ENCODE data around the gene SPOCD1.

Gene SPOCD1

GRCh38 chr1:31750858-31751510 lies 64.8 kb downstream of the SPOCD1 start:
- Histone ChIP-seq H3K4me3 (no peak overlapping the region), H3K27ac (no peak overlapping the region)

DNA sequence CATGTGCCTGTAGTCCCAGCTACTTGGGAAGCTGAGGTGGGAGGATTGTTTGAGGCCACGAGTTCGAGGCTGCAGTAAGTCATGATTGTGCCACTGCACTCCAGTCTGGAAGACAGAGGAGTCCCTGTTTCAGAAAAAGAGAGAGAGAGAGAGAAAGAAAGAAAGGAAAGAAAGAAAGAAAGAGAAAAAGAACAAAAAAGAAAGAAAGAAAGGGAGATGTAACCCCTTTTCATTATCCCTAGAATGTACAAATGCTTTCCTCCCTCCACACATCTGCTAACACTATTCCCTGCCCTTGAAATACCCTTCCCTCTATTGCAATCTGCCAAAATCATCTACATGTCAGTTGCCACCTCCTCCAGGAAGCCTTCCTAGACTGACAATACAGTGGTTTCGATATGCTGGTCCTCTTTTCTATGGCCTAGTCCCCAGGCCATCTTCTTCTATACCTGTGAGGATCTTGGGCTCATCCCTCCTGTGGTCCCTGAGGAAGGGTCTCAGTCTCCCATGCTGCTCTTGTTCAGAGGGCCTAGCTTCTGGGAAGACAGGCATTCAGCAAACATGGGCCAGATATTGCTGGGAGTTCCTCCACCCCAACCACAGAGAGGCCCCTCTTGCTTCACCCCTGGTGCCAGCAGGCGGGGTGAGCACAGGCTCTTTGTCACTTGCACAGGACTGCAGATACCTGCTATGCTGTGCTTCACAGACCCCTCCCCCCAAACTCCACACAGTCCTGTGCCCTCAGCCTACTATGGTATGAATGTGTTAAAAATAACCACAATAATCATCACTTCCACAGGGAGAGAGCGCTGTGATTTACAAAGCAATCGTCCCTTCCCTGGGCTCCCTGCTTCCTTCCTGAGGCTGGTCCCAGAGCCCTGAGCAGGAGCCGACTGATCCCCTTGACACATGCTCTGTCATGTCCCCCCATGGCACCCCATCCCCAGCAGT lies 65.8 kb downstream of the SPOCD1 start:
- no peak overlapping the region for H3K4me3 ChIP-seq
- no peak overlapping the region for H3K27ac ChIP-seq

GRCh38 chr1:31748365-31748764 lies 67.5 kb downstream of the SPOCD1 start:
- H3K4me3 ChIP-seq = no peak overlapping the region
- H3K27ac ChIP-seq = no peak overlapping the region

DNA sequence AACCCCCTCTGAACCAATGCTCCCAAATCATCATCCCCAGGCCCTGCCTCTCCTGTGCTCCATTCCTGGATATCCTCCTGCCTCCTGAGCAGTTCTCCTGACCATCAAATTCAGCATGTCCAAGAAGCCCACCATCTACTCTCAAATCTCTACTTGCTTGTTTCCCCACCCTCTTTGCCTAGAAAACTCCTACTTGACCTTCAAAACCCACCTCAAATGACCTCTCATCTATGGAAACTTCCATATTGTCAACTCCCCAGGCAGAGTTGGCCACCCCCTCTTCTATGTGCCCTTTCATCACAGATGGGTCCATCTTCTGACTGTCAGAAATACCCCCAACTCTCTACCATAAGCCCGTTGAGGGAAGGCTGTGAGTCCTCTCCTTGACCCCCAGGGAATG lies 68.5 kb downstream of the SPOCD1 start:
- no peak overlapping the region for H3K27ac ChIP-seq

GRCh38 chr1:31746687-31747086 lies 69.1 kb downstream of the SPOCD1 start:
- H3K27ac ChIP-seq = no peak overlapping the region
- H3K4me3 ChIP-seq = no peak overlapping the region

More for the DNA sequence above, 68.5 kb downstream of the SPOCD1 start:
- H3K4me3 ChIP-seq = no peak overlapping the region

GRCh38 chr1:31745946-31746670 lies 69.7 kb downstream of the SPOCD1 start:
- H3K27ac ChIP-seq = no peak overlapping the region
- no peak overlapping the region for H3K4me3 ChIP-seq

DNA sequence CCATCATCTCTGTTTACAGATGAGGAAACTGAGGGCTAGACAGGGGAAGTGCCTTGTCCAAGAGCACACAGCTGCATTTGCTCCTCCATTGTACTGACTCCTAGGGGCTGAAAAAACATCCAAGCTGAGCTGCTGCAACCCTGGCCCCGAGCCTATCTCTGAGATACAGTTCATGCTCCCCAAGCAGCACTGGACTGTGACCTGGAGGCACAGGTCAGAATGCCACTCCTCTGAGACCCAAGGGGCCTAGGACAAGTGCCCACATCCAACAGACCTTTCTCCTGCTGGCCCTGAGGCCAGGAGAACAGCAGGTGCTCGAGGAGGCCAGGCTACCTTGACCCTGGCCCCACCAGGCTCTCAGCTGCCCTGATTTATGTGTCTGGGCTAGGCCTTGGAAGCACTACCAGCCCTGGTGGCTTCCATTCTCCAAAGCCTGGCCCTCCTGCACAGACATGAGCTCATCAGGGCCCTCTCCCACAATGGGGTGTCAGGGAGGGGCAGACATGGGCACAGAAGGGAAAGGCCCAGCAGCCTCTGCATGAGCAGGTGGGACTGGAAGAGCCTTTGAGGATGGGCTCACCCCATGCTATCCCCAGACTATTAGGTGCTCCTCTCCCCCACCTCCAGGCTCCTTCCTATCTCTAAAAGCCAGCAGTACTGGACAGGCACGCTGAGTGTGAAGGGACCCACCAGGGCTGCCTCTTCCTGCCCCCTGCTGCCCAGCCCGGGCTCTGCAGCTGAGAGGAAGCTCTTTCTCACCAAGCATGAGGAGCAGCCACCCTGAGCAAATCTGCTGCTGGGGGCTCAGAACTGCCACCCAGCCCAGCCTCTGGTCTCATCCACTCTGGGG lies 70.5 kb downstream of the SPOCD1 start:
- no peak overlapping the region for H3K27ac ChIP-seq

GRCh38 chr1:31744165-31744888 lies 71.5 kb downstream of the SPOCD1 start:
- H3K27ac ChIP-seq = no peak overlapping the region
- H3K4me3 ChIP-seq = no peak overlapping the region

More for the DNA sequence above, 70.5 kb downstream of the SPOCD1 start:
- no peak overlapping the region for H3K4me3 ChIP-seq

DNA sequence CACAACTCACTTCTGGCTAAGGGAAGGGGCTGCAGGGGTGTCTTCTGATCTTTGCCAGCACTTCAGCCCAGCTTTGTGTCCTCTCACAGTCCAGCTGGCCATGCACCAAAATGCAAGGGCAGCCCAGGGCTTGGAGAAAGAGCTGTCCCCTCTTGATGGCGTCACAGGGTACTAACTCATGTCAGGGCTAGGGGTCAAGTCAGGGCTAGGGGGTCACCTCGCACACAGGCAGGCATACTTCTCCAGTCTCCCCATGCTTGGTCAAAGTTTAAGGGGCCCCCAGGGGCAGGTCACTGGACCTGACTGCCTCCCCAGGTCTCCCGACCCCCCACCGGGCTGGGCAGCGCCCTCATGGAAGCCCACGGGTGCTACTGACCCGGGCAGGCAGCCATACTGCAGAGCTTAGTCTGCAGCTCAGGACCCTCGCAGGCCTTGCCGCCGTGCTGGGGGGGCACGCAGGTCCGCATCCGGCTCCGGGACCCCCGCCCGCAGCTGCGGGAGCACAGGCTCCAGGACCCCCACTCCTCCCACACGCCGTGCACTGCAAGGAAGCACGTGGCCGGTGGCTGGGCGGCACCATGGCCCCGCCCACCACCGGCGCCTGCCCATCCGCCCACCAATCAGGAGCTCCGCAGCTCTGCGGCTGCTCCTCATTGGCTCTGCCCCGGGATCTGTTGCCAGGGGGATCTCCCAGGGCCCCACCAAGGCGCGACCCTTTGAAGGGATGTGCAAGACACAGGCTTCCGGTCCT lies 73.2 kb downstream of the SPOCD1 start:
- H3K4me3 ChIP-seq = no peak overlapping the region
- H3K27ac ChIP-seq = no peak overlapping the region

All from skin epidermis (tissue), 12 donors.